GM12873 (cell line): ENCODE measurements around the gene AHCYL2.

Source experiments
- CTCF ChIP-seq: IDR thresholded peaks from 2 replicates; pipeline ENCODE4 v1.5.1; 2012; ENCODE audit warnings: low read depth, mild to moderate bottlenecking, moderate library complexity, low read length, control low read depth; ENCODE audit not compliant: insufficient read depth; ENCODE audit errors: missing control alignments

AHCYL2 gene

DNA sequence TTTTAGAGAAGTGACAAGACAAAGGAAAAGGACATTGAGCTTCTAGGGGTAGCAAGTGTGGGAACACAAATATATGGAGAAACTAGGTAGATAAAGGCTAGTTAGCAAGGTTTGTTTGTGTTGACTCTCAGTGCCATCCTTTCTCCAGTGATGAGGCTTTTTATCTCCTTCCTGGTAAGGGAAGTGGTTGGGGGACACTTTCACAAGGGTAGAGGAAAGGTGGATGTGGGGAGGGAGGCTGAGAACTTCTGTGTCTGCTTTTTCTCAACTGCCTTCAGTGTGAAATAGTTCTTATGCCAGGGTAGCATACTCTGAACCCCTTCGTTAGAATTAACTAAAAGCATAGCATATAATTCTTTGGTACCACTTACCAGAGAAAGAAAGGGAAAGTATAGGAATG is 116.4 kb downstream of the AHCYL2 start:
- TF ChIP-seq CTCF: no peak

DNA sequence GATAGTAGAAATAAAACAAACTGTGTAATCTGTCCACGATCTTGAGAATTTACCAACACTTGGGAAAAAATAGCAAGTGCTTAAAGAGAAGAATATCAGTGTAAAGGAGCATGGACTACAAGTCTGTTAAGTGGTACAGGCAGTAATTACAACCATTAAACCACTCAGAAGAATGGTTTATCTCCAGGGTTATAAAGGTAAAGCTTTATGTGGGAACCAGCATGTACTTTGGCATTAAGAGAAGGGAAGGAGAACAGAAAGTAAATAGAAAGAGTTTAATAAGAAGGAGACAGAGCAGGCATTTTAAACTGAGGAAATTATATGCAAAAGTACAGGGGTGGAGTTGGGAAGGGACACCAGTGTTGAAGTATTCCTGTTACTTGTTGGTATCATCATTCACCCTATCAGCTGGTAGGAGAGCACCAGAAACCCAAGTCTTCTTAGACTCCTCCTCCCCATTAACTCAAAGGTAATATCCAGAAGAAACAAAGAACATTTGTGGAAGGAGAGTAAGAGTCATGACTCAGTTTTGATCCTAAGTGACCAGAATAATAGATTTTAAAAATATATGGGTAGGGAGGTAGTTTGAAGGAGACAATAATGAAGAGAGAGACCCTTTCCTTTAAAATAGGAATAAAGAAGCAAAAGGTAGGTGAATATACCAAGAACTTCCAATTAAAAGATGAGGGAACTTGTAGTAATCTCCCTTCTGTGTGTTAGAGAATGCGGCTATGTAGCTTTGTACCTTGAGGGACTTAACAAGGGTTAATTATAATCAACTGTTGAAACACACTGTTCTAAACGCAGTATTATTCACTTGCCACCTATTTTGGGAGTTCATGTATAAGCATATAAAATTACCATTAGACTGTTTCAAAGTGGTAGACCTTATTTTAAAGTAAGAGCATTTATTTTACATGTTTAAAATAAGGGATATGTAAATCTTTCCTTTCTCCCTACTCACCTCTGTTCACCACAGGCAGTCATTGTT is 117.3 kb downstream of the AHCYL2 start:
- no peak for TF ChIP-seq CTCF

GRCh38 chr7:129343099-129343700 is 118.4 kb downstream of the AHCYL2 start:
- peak; percentile 61 for TF ChIP-seq CTCF

GRCh38 chr7:129347330-129347729 is 122.5 kb downstream of the AHCYL2 start:
- no peak for TF ChIP-seq CTCF

- TF ChIP-seq CTCF: no peak
Observed at GRCh38 chr7:129348023-129348740, 123.4 kb downstream of the AHCYL2 start.

GRCh38 chr7:129351320-129351719 is 126.5 kb downstream of the AHCYL2 start:
- no peak for TF ChIP-seq CTCF

DNA sequence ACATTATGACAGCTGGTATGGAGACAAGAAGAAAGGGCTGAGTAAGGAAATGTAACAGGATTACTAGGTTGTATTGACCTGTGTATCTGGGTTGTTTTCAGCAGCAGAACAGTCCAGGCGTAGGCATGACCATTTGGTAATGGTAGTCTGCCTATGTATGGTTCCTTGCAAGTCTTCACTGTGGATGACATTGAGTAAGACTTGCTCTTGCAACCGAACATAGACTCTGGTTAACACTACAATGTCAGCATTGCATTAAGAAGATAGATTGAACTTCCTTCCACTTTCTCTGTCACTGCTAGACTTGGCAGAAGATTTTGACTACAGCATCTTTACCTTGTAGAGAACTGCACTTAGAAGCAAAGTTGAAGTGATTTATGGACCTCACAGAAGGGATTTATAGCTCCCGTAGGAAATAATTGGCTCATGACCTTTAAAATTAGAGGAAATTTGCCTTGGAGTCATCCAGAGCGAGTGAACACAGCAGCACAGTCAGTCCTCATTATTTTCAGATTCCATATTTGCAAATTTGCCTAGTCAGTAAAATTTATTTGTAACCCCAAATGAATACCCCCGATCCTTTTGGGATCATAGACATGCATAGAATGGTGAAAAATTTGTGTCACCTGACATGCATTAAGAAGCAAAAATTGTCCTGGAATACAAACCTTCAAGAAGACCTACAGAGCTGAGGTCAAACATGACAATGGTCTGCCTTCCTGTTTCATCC is 129.8 kb downstream of the AHCYL2 start:
- no peak for TF ChIP-seq CTCF
